Activated T-cell treated with anti-CD3 and anti-CD28 coated beads for 1 hour (primary cell): ENCODE data around the gene MMP7.

Experiments used
- DNase-seq: peaks from one replicate; pipeline ENCODE4 v3.0.0-alpha.2; 2020; ENCODE audit warnings: low read depth

Gene MMP7

GRCh38 chr11:102494216-102494615, 36.3 kb downstream of the MMP7 start:
- no peak for DNase-seq

GRCh38 chr11:102493524-102493923, 37.0 kb downstream of the MMP7 start:
- no peak for DNase-seq

- no peak for DNase-seq
Measured at GRCh38 chr11:102491969-102492368, 38.6 kb downstream of the MMP7 start.

GRCh38 chr11:102489186-102490145, 41.1 kb downstream of the MMP7 start:
- DNase-seq, result no peak

GRCh38 chr11:102488208-102488607, 42.3 kb downstream of the MMP7 start:
- no peak for DNase-seq

- no peak for DNase-seq
Measured at GRCh38 chr11:102487214-102487613, 43.3 kb downstream of the MMP7 start.

GRCh38 chr11:102486584-102486983, 44.0 kb downstream of the MMP7 start:
- no peak for DNase-seq

GRCh38 chr11:102485095-102485722, 45.3 kb downstream of the MMP7 start:
- DNase-seq, result no peak

GRCh38 chr11:102482433-102482832, 48.1 kb downstream of the MMP7 start:
- no peak for DNase-seq

GRCh38 chr11:102479733-102480132, 50.8 kb downstream of the MMP7 start:
- DNase-seq, result no peak

GRCh38 chr11:102478673-102479299, 51.8 kb downstream of the MMP7 start:
- DNase-seq, result no peak

- no peak for DNase-seq
Measured at GRCh38 chr11:102476812-102477211, 53.7 kb downstream of the MMP7 start.

- no peak for DNase-seq
Measured at GRCh38 chr11:102476069-102476468, 54.5 kb downstream of the MMP7 start.

GRCh38 chr11:102473543-102473942, 57.0 kb downstream of the MMP7 start:
- DNase-seq, result no peak

- DNase-seq, result no peak
Measured at GRCh38 chr11:102472127-102472526, 58.4 kb downstream of the MMP7 start.

GRCh38 chr11:102471474-102471873, 59.1 kb downstream of the MMP7 start:
- no peak for DNase-seq
